HFFc6 (cell line): Measurements from ENCODE around the gene ALG8. TPM values are rescaled to one million over a fixed set of nuclear protein-coding genes. Genes with fewer than 3 reads are reported as not detected.
"Not testable (repeated sequence)": the region's sequence is repeated elsewhere in the genome, so short reads cannot be mapped to it uniquely, and the experiment has no call there.

ENCODE experiments used
- DNase-seq: peaks from one replicate; pipeline ENCODE4 v3.0.0-alpha.2; 2018
- H3K27ac Mint-ChIP-seq: 2 replicates; pipeline ENCODE4 v1.8.0; 2020; ENCODE audit warnings: mild to moderate bottlenecking, mixed read lengths
- H3K27me3 Mint-ChIP-seq: 2 replicates; pipeline ENCODE4 v1.8.0; 2021; ENCODE audit warnings: mild to moderate bottlenecking, moderate library complexity, mixed read lengths; ENCODE audit not compliant: insufficient read depth
- H3K36me3 Mint-ChIP-seq: 2 replicates; pipeline ENCODE4 v1.8.0; 2021; ENCODE audit warnings: low read depth, mixed read lengths
- H3K4me1 Mint-ChIP-seq: 2 replicates; pipeline ENCODE4 v1.8.0; 2020; ENCODE audit warnings: low read depth, mixed read lengths
- H3K4me3 Mint-ChIP-seq: 2 replicates; pipeline ENCODE4 v1.8.0; 2020; ENCODE audit warnings: mild to moderate bottlenecking, moderate library complexity, mixed read lengths
- H3K9me3 Mint-ChIP-seq: 2 replicates; pipeline ENCODE4 v1.8.0; 2020; ENCODE audit warnings: mild to moderate bottlenecking, mixed read lengths
- CTCF ChIP-seq: fragments of 200-600 bp; sonication (generic); IDR thresholded peaks from 2 replicates; pipeline ENCODE4 v1.5.0; 2021; ENCODE audit warnings: antibody characterized with exemption, mild to moderate bottlenecking
- total RNA-seq, 6 experiments: library from RNA; stranded (reverse); fragmentation: NEBNext Ultra II Directional; extraction: Animal tissue kit (Norgen Biotek cat#: 25700); gene quantifications; 2 replicates in 1 of 6; 3 replicates in 5 of 6; pipeline ENCODE4 v1.2.3, GENCODE V29; 2021

Gene ALG8
- total RNA-seq, 6 experiments from 2014 or later = 62.0 to 84.0 (median 69.8) TPM

GRCh38 chr11:78099666-78100065 lies 39.8 kb downstream of the ALG8 start:
- Mint-ChIP-seq H3K27me3 (no peaks in the 10 kb centered on the region), H3K27ac (no peak overlapping the region), H3K9me3 (no peaks in the 10 kb centered on the region), H3K4me3 (no peak overlapping the region), H3K4me1 (peaks cover 15% of the 10 kb centered on the region), H3K36me3 (peaks cover 14% of the 10 kb centered on the region; the same call in 1 of the 2 replicates)
- no peak for TF ChIP-seq CTCF
- no peak for DNase-seq

GRCh38 chr11:78097666-78098385 lies 41.6 kb downstream of the ALG8 start:
- TF ChIP-seq CTCF = no peak
- DNase-seq = no peak
- H3K36me3 Mint-ChIP-seq = peaks cover 18% of the 10 kb centered on the region; the same call in 1 of the 2 replicates
- H3K4me3 Mint-ChIP-seq = no peak overlapping the region
- no peaks in the 10 kb centered on the region; the same call in 1 of the 2 replicates for H3K27me3 Mint-ChIP-seq
- no peaks in the 10 kb centered on the region for H3K9me3 Mint-ChIP-seq
- no peak overlapping the region for H3K27ac Mint-ChIP-seq
- H3K4me1 Mint-ChIP-seq = peaks cover 7% of the 10 kb centered on the region

GRCh38 chr11:78094250-78094649 lies 45.2 kb downstream of the ALG8 start:
- H3K4me3 Mint-ChIP-seq = no peak overlapping the region
- TF ChIP-seq CTCF = no peak
- H3K9me3 Mint-ChIP-seq = no peaks in the 10 kb centered on the region
- no peak for DNase-seq
- H3K36me3 Mint-ChIP-seq = peaks cover 7% of the 10 kb centered on the region; the same call in 1 of the 2 replicates
- no peaks in the 10 kb centered on the region; the same call in 1 of the 2 replicates for H3K27me3 Mint-ChIP-seq
- no peaks in the 10 kb centered on the region for H3K4me1 Mint-ChIP-seq
- no peak overlapping the region for H3K27ac Mint-ChIP-seq

- not testable (repeated sequence) for H3K36me3 Mint-ChIP-seq, H3K4me3 Mint-ChIP-seq, DNase-seq, H3K27me3 Mint-ChIP-seq, H3K4me1 Mint-ChIP-seq, H3K9me3 Mint-ChIP-seq
- peak overlapping the region; percentile 33; the same call in 1 of the 2 replicates for H3K27ac Mint-ChIP-seq
Observed at GRCh38 chr11:78086521-78087074, 52.8 kb downstream of the ALG8 start.

GRCh38 chr11:78085972-78086371 lies 53.5 kb downstream of the ALG8 start:
- Mint-ChIP-seq H3K4me1 (peaks cover 7% of the 10 kb centered on the region), H3K27me3 (no peaks in the 10 kb centered on the region; the same call in 1 of the 2 replicates), H3K9me3 (peaks cover 4% of the 10 kb centered on the region), H3K4me3 (no peak overlapping the region), H3K27ac (no peak overlapping the region), H3K36me3 (peaks cover 15% of the 10 kb centered on the region)
- no peak for DNase-seq
- TF ChIP-seq CTCF = no peak

GRCh38 chr11:78084506-78084905 lies 54.9 kb downstream of the ALG8 start:
- not testable (repeated sequence) for H3K4me3 Mint-ChIP-seq, H3K27me3 Mint-ChIP-seq, H3K4me1 Mint-ChIP-seq, H3K27ac Mint-ChIP-seq, H3K9me3 Mint-ChIP-seq
- peaks cover 15% of the 10 kb centered on the region for H3K36me3 Mint-ChIP-seq
- peak; percentile 53 for DNase-seq
